GM19240 (cell line): Measurements from ENCODE around the gene LITAF.
"Not testable (repeated sequence)": the region's sequence is repeated elsewhere in the genome, so short reads cannot be mapped to it uniquely, and the experiment has no call there.

ENCODE experiments used
- DNase-seq: peaks from one replicate; pipeline ENCODE4 v3.0.0; 2011; ENCODE audit warnings: low spot score; ENCODE audit not compliant: insufficient read length

The LITAF gene

DNA sequence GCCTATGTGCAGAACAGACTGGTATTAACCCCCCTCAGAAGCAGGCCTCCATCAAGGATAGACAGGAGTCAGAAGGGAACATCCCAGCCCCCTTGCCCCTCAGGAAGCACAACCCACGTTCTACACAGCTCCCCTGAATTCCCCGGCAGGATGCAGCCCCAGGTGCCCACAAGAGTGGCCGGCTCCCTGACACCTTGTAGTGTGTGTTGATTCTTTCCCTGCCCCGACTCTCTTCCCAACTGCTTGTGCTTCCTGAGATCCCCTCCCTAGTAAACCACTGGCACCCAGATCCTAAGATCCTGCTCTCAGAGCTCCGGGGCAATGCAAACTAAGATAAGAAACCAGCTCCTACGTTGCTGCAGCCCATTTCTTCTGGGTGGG lies 34.8 kb upstream of the LITAF start:
- no peak for DNase-seq

DNA sequence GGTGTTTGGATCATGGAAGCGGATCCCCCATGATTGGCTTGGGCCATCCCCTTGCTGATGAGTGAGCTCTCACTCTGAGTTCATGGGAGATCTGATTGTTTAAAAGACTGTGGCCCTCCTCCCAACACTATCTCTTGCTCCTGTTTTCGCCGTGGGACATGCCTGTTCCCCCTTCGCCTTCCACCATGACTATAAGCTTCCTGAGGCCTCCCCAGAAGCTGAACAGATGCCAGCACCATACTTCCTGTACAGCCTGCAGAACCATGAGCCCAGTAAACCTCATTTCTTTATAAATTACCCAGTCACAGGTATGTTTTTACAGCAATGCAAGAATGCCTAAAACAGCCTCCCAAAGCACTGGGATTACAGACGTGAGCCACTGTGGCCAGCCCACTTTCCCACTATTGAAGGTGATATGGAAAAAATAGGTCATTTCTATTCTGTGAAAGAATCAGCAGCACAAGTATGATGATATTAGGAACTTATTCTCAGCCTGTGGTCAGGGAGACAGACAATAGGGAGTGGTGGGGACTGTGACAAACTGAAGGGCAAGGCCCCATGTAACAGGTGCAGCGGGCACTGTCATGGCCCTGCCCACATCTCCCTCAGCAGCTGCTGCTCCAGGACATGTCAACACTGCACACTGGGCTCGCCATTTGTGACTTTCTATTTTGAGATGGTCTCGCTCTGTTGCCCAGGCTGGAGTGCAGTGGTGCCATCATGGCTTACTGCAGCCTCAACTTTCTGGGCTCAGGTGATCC lies 33.7 kb upstream of the LITAF start:
- DNase-seq = no peak

DNA sequence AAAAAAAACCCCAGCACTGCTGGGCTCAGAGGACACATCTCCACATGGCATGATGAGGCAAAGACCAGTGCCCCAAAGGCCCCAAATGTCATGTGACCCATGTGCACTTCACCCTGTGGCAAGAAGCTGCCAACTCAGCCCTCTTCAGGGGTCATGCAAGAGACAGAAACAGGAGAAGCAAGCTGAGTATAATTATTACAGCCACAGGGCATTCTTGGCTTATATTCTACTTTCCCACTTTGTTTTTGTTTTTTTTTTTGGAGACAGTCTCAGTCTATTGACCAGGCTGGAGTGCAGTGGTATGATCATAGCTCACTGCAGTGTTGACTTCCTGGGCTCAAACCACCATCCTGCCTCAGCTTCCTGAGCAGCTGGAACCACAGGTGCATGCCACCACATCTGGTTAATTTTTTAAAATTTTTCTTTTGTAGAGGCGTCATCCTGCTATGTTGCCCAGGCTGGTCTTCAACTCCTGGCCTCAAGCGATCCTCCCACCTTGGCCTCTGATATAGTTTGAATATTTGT lies 32.7 kb upstream of the LITAF start:
- no peak for DNase-seq

DNA sequence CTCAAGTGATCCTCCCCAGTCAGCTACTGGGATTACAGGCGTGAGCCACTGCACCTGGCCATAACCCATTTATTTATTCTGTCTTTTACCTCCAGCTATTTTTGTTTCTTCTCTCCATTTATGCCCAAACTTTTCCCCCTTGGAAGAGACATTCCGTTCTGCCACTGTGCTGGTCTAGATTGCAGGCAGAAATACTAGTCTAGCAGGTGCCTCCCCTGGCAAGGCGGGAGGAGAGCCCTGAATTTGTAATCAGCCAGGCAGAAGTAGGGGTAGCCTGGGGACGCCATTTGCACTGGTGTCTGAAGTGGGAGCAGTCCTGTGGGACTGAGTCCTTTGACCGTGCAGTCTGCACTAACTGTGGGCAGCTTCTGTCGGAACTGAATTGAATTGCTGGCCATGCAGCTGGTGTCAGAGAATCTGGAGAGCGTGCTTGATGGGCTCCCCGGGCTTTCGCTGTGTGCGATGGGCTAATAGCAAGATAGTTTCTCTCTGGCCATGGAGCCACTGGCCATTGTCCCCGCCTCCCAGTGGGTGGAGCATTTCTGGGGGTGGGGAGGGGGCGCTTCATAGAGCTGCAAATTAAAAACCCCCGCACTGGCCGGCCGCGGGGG lies 31.5 kb upstream of the LITAF start:
- DNase-seq = no peak

DNA sequence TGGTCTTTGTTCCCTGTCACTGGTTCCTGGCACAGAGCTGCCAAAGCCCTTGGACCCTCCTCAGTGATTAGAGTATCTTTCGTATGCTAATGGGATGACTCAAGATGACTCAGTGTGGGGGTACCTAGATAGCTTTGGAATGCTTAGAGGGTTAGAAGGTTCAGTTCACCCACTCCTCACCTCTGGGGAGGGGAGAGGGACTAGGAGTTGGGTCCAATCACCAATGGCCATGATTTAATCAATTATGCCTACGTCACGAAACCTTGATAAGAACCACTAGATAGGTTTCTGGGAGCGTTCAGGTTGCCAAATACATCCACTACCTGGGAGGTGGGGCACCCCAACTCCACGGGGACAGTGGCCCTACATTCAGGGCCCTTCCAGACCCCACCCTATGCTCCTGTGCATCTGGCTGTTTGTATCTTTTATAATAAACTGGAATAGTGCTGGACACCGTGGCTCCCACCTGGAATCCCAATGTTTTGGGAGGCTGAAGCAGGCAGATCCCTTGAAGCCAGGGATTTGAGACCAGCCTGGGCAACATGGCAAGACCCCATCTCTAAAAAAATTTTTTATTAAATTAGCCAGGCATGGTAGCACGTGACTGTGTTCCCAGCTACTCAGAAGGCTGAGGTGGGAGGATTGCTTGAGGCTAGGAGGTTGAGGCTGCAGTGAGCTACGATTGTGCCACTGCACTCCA lies 29.2 kb upstream of the LITAF start:
- no peak for DNase-seq

DNA sequence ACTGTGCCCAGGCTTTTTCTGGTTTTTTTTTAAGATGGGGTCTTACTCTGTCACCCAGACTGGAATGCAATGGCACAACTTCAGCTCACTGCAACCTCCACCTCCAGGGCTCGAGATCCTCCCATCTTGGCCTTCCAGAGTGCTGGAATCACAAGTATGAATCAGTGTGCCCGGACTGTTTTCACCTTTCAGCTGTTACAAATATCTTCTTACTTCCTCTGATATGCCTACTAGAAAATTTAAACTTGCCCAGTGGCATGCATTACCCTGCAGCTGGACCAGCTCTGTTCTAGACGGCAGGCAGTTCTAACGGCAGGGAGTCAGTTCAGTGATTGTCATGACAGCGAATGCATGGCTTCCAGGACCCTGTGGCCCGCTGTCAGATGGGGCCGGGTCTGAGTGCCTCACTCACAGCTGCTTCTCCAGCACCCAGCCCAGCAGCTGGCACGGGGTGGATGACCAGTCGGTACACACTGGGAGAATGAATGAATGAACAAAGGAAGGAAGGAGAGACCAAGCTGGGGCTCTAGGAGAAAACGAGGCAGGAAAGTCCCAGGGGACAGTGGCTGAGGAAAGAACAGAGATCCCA lies 28.0 kb upstream of the LITAF start:
- no peak for DNase-seq

DNA sequence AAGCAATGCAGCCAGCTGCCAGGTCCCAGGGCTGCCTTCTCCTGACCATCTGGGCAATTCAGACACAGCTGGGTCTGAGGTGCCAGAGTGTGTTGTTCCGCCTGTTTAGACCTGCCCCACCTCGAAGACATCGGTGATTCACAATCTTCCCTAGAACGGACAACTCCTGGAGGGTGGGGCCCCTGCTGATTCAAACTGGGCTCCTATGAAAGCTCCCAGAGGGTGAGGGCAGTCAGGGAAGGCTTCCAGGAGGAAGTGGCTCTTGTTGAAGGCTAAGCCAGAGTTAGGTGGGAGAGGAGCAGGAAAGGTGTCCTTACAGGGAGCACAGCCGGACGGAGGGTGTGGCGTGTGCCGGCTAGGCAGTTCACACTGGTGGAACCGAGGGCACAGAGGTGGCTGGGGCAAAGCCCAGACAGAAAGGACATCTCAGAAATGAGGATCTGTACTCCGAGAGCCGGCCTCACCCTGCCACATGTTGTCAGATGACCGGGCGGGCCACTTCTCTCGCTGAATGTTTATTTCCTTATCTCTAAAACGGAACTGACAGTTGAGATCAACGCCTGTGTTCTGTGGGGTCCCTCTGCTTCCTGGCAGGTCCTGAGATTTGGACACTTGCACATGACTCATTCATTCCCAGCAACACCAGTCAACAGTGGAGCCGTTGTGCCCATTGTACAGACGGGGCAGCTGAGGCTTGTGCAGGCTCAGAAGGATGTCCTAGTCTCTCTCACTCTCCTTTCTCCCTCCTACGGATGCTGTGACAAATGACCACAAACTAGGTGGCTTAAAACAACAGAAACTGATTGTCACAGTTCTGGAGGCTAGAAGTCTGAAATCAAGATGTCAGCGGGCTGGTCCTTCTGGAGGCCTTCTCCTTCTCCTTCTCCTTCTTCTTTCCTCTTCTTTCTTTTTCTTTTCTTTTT lies 26.9 kb upstream of the LITAF start:
- peak; percentile 42 for DNase-seq

DNA sequence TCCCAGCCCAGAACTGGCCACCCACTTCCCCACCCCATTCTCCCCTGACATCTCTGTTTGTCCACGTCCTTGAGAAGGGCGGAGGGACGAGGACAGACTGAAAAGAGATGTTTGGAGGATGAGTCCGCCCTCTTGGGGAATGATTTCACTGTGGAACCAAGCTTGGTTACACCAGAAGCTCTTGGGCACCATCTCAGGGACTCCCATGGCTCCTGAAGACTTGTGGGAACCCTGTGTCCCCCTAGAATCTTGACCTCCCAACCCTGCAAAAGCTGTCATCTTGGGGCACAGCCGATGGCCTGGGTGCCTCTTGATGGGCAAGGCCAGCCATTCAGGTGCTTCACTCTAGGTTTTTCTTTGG lies 25.9 kb upstream of the LITAF start:
- DNase-seq = no peak

DNA sequence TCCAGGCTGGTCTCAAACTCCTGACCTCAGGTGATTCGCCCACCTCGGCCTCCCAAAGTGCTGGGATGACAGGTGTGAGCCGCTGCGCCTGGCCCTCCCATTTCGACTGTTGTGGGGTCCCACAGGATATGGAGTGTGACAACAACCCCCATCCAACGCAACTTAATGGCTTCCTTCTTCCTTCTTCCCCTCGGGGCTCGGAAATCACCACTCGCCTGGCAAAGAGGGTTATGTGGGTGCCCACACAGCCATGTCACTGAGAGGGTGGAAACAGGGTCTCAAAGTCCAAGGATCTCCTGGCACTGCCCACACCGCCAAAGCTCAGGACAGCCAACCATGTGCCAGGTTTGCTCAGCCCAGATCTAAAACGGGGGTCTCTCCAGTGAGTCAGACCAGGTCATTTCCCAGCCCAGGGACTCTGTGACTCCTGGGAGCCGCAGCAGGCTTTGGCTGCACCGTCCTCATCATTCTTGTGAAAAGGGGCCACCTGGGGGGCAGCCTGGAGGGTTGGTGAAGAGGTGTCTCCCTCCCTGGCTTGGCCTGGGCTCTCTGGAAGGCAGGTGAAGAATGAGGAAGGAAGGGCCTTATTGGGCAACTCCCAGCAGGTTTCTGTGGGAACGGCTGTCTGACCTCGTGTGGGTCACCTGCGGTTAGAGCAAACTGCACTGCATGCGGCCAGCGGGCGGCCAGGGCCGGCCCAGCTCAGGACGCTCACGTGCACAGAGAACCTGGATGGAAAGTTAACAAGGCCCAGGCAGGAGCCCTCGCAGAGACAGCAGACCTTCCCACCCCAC lies 25.3 kb upstream of the LITAF start:
- DNase-seq = no peak

DNA sequence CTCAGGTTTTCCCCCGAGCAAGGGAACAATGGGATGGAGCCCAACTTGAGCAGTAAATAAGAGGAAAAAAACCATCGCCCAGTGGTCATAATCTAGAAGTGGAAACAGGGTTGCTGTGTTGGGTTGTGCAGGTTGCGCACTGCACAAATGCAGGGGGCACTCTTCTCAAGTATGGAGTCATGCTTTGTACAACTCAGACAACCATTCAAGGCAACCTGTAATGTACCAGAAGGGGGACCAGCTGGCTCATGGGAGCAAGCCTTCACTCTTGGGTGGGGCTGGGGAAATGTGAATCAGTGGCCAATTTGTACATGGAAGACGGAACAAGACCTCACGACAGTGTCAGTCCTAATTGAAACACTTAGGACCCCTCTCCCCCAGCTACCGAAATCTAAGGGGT lies 23.9 kb upstream of the LITAF start:
- no peak for DNase-seq

DNA sequence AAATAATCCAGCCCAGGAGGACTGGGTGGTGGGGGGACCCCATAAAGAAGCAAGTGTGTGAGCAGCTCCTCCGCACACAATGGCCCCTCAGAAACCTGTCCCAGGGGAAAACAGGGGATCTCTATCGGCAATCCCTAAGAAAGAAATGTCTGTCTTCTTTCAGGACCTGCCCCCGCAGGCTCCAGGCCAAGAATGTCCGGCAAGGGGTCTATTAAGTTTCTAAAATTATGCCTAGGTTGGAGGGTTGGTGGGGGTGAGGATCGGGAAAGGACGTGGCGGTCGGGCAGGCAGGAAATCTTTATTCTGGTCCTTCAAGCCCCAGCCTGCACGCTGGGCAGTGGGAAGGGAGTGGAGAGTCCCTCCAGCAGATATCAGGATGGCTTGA lies 23.4 kb upstream of the LITAF start:
- DNase-seq = no peak

DNA sequence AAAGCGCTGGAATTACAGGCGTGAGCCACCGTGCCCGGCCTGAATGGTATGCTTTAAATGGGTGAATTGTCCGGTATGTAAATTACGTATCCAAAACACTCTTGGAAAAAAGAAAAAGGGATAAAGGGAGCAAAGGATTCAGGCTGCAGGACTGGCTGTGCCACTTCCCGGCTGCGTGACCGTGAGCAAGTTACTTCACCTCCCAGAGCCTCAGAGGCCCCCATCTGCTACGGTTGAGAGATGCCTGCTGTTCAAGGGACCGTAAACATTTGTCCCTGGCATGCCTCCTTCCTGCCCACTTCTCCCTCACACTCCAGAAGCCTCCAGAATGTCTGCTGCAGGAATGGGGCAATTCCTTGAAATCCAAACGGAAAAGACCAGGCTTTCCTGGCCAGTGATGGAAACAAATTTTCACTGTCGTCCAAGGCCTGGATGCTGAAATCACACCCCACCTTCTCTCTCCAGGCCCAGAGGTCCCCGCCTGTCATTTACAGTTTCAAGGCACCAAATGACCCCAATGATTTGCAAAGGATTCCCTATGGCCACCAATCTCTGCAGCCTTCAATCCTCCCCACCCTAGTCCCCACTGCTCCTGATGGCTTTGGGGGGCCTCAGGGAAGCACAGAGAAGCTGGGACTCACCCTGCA lies 22.9 kb upstream of the LITAF start:
- no peak for DNase-seq

DNA sequence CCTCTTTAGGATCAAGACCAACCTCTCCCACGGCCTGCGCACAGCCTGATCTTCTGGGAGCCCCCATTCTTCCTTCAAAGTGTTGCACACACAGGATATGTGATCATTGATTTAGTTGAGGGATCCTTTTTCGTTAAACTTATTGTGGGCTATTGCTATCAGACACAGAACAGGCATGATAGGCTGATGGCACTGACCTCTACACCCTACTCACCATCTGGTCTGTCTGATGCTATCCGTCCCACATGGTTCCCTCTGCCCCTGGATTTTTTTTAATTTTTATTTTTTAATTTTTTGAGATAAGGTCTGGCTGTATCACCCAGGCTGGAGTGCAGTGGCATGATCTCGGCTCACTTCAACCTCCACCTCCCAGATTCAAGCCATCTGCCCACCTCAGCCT lies 19.2 kb upstream of the LITAF start:
- no peak for DNase-seq

DNA sequence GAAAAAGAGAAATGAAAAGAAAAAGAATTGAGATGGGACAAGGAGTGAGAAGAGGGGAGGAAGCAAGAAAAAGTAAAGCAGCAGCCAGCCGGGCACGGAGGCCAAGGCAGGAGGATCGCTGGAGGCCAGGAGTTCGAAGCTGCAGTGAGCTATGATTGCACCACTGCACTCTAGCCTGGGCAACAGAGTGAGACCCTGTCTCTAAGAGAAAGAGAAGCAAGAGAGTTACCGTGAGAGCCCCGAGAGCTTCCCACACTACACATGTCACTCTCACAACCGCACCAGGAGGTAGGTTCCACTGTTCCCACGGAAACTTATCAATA lies 18.8 kb upstream of the LITAF start:
- no peak for DNase-seq

DNA sequence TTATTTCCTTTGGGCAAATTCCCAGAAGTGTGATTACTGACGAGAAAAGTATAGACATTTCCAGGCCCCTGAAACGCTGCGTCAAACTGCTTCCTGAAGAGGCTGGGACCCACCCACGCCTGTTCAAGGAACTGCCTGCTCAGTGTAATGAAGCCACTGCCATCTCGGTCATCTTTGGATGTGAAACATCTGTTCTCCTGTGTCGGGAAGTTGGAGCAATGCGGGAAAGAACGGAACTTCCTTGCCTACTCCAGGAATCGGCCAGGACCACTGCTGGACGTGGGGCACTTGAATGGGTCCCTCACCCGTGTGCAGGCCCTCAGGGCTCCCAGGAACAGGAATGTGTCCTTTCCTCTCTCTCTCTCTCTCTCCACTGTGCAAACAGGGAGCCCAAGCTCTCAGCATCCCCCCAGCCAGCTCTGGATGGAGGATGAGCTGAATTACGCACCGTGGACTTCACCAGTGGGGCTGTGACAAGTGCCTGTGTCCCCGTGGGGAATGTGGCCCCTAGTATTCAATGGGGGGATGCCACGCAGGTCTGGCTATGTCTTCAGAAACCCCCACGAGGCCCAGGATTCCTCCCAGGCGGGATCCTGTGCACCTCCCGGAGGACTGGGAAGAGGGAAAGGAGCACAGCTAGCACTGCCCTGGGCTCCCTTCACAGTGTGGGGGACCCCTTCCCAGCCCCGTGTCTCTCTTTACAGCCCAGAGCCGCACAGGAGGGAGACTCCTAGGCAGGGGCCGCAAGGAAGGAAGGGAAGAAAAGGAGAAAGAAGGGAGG lies 18.3 kb upstream of the LITAF start:
- DNase-seq = no peak

DNA sequence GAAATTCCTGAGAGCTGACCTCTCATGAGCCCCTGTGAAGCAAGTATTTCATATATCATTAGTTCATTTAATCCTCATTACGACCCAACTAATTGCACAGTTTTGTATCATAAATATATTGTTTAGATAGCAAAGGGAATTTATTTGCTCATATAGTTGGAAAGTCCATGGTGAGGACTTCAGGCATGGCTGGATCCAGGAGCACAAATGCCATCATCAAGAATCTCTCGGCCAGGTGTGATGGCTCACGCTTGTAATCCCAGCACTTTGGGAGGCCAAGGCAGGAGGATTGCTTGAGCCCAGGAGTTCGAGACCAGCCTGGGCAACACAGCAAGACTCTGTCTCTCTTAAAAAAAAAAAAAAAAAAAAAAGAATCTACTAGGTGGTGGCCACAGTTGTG lies 17.6 kb upstream of the LITAF start:
- DNase-seq = not testable (repeated sequence)

DNA sequence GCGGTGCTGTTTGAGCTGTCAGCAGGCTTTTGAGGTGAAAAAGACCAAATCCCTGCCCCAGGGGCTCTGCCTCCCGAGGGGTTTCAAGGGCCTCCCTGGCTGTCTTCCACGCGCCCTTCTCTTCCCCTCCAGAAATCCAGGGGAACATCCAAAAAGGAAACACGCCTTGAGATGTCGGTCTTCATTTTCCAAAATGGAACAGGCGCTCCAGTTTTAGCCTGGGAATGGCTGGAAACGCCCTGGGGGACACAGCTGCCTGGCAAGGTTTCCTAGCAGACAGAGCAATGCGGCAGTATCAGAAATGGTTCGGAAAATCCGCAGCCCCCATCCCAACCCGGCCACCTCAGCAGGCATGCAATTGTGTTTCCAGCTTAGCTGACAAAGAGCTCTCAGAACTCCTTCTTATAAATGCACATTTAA lies 16.6 kb upstream of the LITAF start:
- no peak for DNase-seq

DNA sequence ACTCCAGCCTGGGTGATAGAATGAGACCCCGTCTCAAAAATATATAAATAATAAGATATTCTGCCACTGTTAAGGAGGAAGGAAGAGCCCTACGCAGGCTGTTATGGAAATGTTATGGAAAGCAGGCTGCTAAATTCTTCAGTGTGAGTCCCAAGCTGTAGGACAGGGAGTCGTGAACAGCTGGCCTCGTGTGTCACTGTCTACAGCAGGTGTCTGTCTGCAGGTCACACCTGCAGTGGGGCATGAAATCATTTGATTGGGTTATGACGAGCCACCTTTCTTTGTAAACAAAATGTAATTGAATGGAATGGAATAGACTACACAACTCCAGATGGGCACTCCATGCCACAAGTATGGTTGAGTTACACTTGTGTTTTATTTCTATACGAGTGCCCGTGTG lies 15.6 kb upstream of the LITAF start:
- DNase-seq = no peak

DNA sequence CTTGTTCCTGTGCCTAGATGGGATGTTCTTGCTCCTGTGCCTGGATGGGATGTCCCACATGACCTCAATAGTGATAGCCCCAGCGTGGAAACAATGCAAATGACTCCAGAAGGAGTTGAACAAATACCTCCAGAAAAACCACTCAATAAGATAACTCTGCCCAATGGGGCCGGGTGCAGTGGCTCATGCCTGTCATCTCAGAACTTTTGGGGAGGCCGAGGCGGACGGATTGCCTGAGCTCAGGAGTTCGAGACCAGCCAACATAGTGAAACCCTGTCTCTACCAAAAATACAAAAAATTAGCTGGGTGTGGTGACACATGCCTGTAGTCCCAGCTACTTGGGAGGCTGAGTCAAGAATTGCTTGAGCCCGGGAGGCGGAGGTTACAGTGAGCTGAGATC lies 15.2 kb upstream of the LITAF start:
- DNase-seq = no peak
